Measurements from ENCODE around the gene LRRC74A. TPM values are rescaled to one million over a fixed set of nuclear protein-coding genes. Genes with fewer than 3 reads are reported as not detected.

Gene LRRC74A
- not detected for total RNA-seq

- no peak for DNase-seq
Measured at GRCh38 chr14:76826122-76826521, at the start of gene LRRC74A. TSS of gene LRRC74A (plus strand) at chr14:76826408. CDS start at chr14:76826698, 290 bp downstream.

GRCh38 chr14:76776428-76777251 is 49.6 kb upstream of the LRRC74A start:
- no peak for DNase-seq

GRCh38 chr14:76777721-76778120 is 48.5 kb upstream of the LRRC74A start:
- no peak for DNase-seq

GRCh38 chr14:76778546-76779215 is 47.5 kb upstream of the LRRC74A start:
- DNase-seq: no peak

GRCh38 chr14:76779221-76780057 is 46.8 kb upstream of the LRRC74A start:
- no peak for DNase-seq

- no peak for DNase-seq
Measured at GRCh38 chr14:76780058-76780345, 46.2 kb upstream of the LRRC74A start.

GRCh38 chr14:76780360-76780759 is 45.8 kb upstream of the LRRC74A start:
- DNase-seq: no peak

GRCh38 chr14:76780875-76781647 is 45.1 kb upstream of the LRRC74A start:
- DNase-seq: no peak

GRCh38 chr14:76781648-76782051 is 44.6 kb upstream of the LRRC74A start:
- no peak for DNase-seq

- no peak for DNase-seq
Measured at GRCh38 chr14:76782115-76782884, 43.9 kb upstream of the LRRC74A start.

GRCh38 chr14:76782885-76783566 is 43.2 kb upstream of the LRRC74A start:
- no peak for DNase-seq

- no peak for DNase-seq
Measured at GRCh38 chr14:76784266-76784874, 41.8 kb upstream of the LRRC74A start.

- DNase-seq: peak; percentile 88
Measured at GRCh38 chr14:76784881-76785280, 41.3 kb upstream of the LRRC74A start.

GRCh38 chr14:76786601-76787000 is 39.6 kb upstream of the LRRC74A start:
- no peak for DNase-seq

- no peak for DNase-seq
Measured at GRCh38 chr14:76792422-76792821, 33.8 kb upstream of the LRRC74A start.

- no peak for DNase-seq
Measured at GRCh38 chr14:76793324-76793723, 32.9 kb upstream of the LRRC74A start.

- DNase-seq: no peak
Measured at GRCh38 chr14:76793956-76794355, 32.3 kb upstream of the LRRC74A start.

- DNase-seq: no peak
Measured at GRCh38 chr14:76806446-76806845, 19.8 kb upstream of the LRRC74A start.

- no peak for DNase-seq
Measured at GRCh38 chr14:76808011-76808410, 18.2 kb upstream of the LRRC74A start.

GRCh38 chr14:76808990-76809389 is 17.2 kb upstream of the LRRC74A start:
- no peak for DNase-seq

Measured in tongue (tissue), 2 donors.